ENCODE measurements around the gene APOL2. TPM values are rescaled to one million over a fixed set of nuclear protein-coding genes. Genes with fewer than 3 reads are reported as not detected.

Gene APOL2
- total RNA-seq, 1 donor from 2014 or later: 53.5 TPM

GRCh38 chr22:36185828-36186624 is 53.3 kb downstream of the APOL2 start:
- no peak overlapping the region for H3K4me3 Mint-ChIP-seq (ENCODE audit: unreplicated experiment)
- H3K4me1 Mint-ChIP-seq (ENCODE audit: unreplicated experiment): no peaks in the 10 kb centered on the region
- no peaks in the 10 kb centered on the region for H3K36me3 Mint-ChIP-seq (ENCODE audit: unreplicated experiment)
- DNase-seq (ENCODE audit: extremely low spot score, unreplicated experiment): no peak
- H3K27me3 Mint-ChIP-seq (ENCODE audit: unreplicated experiment): peaks cover 31% of the 10 kb centered on the region
- no peak for TF ChIP-seq CTCF (IDR thresholded peaks at IDR 0.05)
- H3K9me3 Mint-ChIP-seq (ENCODE audit: unreplicated experiment): no peaks in the 10 kb centered on the region
- H3K27ac Mint-ChIP-seq (ENCODE audit: unreplicated experiment): no peak overlapping the region

GRCh38 chr22:36184433-36185025 is 54.8 kb downstream of the APOL2 start:
- H3K9me3 Mint-ChIP-seq (ENCODE audit: unreplicated experiment): no peaks in the 10 kb centered on the region
- TF ChIP-seq CTCF (IDR thresholded peaks at IDR 0.05): no peak
- no peaks in the 10 kb centered on the region for H3K4me1 Mint-ChIP-seq (ENCODE audit: unreplicated experiment)
- H3K27me3 Mint-ChIP-seq (ENCODE audit: unreplicated experiment): peaks cover 21% of the 10 kb centered on the region
- no peak overlapping the region for H3K27ac Mint-ChIP-seq (ENCODE audit: unreplicated experiment)
- no peak overlapping the region for H3K4me3 Mint-ChIP-seq (ENCODE audit: unreplicated experiment)
- H3K36me3 Mint-ChIP-seq (ENCODE audit: unreplicated experiment): no peaks in the 10 kb centered on the region
- DNase-seq (ENCODE audit: extremely low spot score, unreplicated experiment): no peak

GRCh38 chr22:36183446-36183845 is 55.9 kb downstream of the APOL2 start:
- Mint-ChIP-seq H3K9me3 (ENCODE audit: unreplicated experiment) (no peaks in the 10 kb centered on the region), H3K36me3 (ENCODE audit: unreplicated experiment) (no peaks in the 10 kb centered on the region), H3K27me3 (ENCODE audit: unreplicated experiment) (peaks cover 19% of the 10 kb centered on the region), H3K27ac (ENCODE audit: unreplicated experiment) (no peak overlapping the region), H3K4me3 (ENCODE audit: unreplicated experiment) (no peak overlapping the region), H3K4me1 (ENCODE audit: unreplicated experiment) (no peaks in the 10 kb centered on the region)
- DNase-seq (ENCODE audit: extremely low spot score, unreplicated experiment): no peak
- no peak for TF ChIP-seq CTCF (IDR thresholded peaks at IDR 0.05)

- Mint-ChIP-seq H3K4me1 (ENCODE audit: unreplicated experiment) (no peaks in the 10 kb centered on the region), H3K36me3 (ENCODE audit: unreplicated experiment) (no peaks in the 10 kb centered on the region), H3K9me3 (ENCODE audit: unreplicated experiment) (no peaks in the 10 kb centered on the region), H3K27ac (ENCODE audit: unreplicated experiment) (no peak overlapping the region), H3K4me3 (ENCODE audit: unreplicated experiment) (no peak overlapping the region), H3K27me3 (ENCODE audit: unreplicated experiment) (peaks cover 19% of the 10 kb centered on the region)
- no peak for TF ChIP-seq CTCF (IDR thresholded peaks at IDR 0.05)
- DNase-seq (ENCODE audit: extremely low spot score, unreplicated experiment): no peak
These were observed 56.5 kb downstream of the APOL2 start for GRCh38 chr22:36182857-36183256.

- no peaks in the 10 kb centered on the region for H3K36me3 Mint-ChIP-seq (ENCODE audit: unreplicated experiment)
- peaks cover 19% of the 10 kb centered on the region for H3K27me3 Mint-ChIP-seq (ENCODE audit: unreplicated experiment)
- no peak for TF ChIP-seq CTCF (IDR thresholded peaks at IDR 0.05)
- no peak overlapping the region for H3K27ac Mint-ChIP-seq (ENCODE audit: unreplicated experiment)
- H3K4me1 Mint-ChIP-seq (ENCODE audit: unreplicated experiment): no peaks in the 10 kb centered on the region
- no peak for DNase-seq (ENCODE audit: extremely low spot score, unreplicated experiment)
- no peaks in the 10 kb centered on the region for H3K9me3 Mint-ChIP-seq (ENCODE audit: unreplicated experiment)
- H3K4me3 Mint-ChIP-seq (ENCODE audit: unreplicated experiment): no peak overlapping the region
These were observed 57.3 kb downstream of the APOL2 start for GRCh38 chr22:36182056-36182455.

Measured in osteocyte (in vitro differentiated cells).